ENCODE measurements around the gene IFITM5. TPM values are rescaled to one million over a fixed set of nuclear protein-coding genes. Genes with fewer than 3 reads are reported as not detected.
A peak's percentile ranks its signal among the peaks of the same experiment; 100 is the strongest.

The IFITM5 gene
- total RNA-seq: not detected

DNA sequence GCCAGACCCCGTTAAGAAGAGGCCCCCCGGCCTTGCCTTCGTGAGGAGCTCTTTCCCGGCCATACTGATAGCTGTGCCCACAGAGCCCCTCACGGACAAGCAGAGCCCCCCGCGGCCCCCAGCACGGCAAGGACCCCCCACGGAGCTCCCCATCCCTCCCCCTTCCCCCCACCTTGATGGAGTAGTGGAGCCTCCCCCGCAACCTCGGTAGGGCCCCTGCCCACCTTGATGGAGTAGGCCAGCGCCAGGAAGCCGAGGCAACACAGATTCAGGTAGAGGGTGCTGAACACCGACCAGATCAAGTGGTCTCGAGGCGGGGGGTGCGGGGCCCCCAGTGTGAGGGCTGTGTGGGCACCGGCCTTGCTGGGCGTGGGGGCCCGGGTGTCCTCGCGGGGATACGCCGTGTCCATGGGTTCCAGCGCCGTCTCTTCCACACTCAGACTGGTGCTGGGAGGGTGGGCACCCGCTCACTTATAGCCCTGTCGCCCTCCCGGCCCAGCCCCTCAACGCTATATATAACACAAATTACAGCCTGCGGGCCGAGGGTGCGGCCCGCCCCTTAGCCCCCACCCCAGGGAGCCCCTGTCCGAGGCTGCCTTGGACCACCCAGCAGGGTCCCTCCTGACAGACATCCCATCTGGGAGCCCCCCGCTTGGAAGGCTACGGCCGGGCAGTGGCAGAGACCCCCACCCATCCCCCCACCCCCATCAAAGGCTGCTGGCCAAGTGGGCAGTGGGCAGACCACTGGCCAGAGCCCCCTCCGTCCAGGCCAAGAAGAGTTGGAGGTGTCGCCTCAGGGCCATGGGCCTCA lies at the start of gene IFITM5:
Gene IFITM5 (minus strand): TSS at position 446 of the 811 bp plus-strand sequence. CDS start 36 bp downstream, at position 410.
- intact Hi-C loops (cut with DNase I; ENCODE audit: low total_unique reads): no loop called here
- WGBS, 2 donors: 56 to 67% methylated on average over 24 to 32 of the region's 40 CpGs
- no peak within 1 kb of the TSS for H3K4me3 ChIP-seq (ENCODE audit: low read depth, poor library complexity, severe bottlenecking)
- TF ChIP-seq, protein P1, sequence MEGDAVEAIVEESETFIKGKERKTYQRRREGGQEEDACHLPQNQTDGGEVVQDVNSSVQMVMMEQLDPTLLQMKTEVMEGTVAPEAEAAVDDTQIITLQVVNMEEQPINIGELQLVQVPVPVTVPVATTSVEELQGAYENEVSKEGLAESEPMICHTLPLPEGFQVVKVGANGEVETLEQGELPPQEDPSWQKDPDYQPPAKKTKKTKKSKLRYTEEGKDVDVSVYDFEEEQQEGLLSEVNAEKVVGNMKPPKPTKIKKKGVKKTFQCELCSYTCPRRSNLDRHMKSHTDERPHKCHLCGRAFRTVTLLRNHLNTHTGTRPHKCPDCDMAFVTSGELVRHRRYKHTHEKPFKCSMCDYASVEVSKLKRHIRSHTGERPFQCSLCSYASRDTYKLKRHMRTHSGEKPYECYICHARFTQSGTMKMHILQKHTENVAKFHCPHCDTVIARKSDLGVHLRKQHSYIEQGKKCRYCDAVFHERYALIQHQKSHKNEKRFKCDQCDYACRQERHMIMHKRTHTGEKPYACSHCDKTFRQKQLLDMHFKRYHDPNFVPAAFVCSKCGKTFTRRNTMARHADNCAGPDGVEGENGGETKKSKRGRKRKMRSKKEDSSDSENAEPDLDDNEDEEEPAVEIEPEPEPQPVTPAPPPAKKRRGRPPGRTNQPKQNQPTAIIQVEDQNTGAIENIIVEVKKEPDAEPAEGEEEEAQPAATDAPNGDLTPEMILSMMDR (IDR thresholded peaks at IDR 0.05): no peak
- no peak for TF ChIP-seq POLR2A (IDR thresholded peaks at IDR 0.05)
- peak in 1 of 2 donors; percentile 75 for DNase-seq (ENCODE audit: low spot score in 2 of 2)

DNA sequence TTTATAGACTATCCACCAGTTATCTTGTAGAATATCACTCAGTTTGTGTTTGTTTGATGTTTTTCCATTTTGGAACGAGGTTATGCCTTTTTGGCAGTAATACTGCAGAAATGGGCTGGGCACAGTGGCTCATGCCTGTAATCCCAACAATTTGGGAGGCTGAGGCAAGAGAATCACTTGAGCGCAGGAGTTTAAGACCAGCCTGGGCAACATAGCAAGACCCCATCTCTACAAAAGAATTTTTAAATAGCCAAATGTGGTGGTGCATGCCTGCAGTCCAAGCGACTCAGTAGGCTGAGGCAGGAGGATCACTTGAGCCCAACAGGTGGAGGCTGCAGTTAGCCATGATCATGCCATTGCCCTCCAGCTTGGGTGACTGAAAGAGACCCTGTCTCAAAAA lies 47.2 kb upstream of the IFITM5 start:
- WGBS, 2 donors: 73 to 84% methylated on average over 3 of the region's 3 CpGs
- H3K4me3 ChIP-seq (ENCODE audit: low read depth, poor library complexity, severe bottlenecking): no peak overlapping the region
- intact Hi-C loops (cut with DNase I; ENCODE audit: low total_unique reads): no loop called here
- DNase-seq (ENCODE audit: low spot score in 2 of 2): no peak
- TF ChIP-seq POLR2A (IDR thresholded peaks at IDR 0.05): no peak
- TF ChIP-seq, protein P1 (IDR thresholded peaks at IDR 0.05): no peak

DNA sequence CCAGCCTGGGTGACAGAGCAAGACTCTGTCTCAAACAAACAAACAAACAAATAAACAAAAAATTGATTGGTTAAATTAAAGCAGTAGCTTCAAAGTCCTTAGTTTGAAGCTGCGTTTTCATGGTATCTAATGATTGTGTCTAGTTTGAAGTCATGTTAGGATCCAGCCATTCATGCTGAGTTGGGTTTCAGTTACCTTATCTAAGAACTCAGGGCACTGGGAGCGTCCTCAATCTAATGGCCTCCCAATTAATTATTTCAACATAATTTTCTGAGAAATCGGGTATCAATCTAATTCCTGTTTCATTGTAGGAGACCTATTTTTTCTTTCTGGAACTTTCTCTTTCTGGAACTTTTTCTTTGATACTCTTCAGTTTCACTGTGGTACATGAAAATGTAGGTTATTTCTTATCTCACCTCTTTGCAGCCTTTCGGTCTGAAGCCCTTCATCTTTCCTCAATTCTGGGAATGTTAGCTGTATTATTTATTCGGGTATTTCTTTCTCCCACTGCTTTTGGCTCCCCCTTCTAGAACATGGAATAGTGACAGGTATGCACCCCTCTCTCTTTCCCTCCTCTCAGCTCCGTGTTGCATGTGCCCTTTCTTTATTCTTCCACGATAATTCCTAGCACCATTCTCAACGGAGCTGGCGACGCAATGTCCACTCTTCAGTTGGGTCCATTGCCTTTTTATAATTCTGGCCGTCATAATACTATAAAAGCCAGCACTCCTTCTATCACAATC lies 45.7 kb upstream of the IFITM5 start:
- TF ChIP-seq, protein P1 (IDR thresholded peaks at IDR 0.05): no peak
- TF ChIP-seq POLR2A (IDR thresholded peaks at IDR 0.05): no peak
- intact Hi-C loops (cut with DNase I; ENCODE audit: low total_unique reads): no loop called here
- DNase-seq (ENCODE audit: low spot score in 2 of 2): no peak
- 93% methylated on average over 11 of the region's 11 CpGs for WGBS, 2 donors
- H3K4me3 ChIP-seq (ENCODE audit: low read depth, poor library complexity, severe bottlenecking): no peak overlapping the region

DNA sequence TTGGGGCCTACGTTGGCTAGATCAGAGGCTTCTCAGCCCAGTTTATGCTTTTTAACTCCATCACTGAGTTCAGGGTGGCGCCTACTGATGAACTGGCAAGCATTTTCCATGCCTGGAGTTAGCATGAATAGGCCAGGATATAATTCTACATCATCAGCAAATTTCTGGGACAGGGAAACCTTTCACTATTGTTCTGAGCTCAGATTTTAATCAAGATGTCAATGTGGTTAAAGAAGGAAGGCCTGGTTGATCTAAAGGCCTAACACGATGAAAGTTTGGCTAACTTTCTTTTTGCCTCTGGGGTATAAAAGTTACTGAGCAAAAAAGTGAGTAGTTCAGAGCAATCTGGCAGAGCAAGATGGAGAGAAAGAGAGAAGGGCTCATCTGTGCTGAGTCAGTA lies 43.0 kb upstream of the IFITM5 start:
- intact Hi-C loops (cut with DNase I; ENCODE audit: low total_unique reads): no loop called here
- TF ChIP-seq POLR2A (IDR thresholded peaks at IDR 0.05): no peak
- TF ChIP-seq, protein P1 (IDR thresholded peaks at IDR 0.05): no peak
- H3K4me3 ChIP-seq (ENCODE audit: low read depth, poor library complexity, severe bottlenecking): no peak overlapping the region
- no peak for DNase-seq (ENCODE audit: low spot score in 2 of 2)
- 30 to 47% methylated on average over 3 of the region's 3 CpGs for WGBS, 2 donors

DNA sequence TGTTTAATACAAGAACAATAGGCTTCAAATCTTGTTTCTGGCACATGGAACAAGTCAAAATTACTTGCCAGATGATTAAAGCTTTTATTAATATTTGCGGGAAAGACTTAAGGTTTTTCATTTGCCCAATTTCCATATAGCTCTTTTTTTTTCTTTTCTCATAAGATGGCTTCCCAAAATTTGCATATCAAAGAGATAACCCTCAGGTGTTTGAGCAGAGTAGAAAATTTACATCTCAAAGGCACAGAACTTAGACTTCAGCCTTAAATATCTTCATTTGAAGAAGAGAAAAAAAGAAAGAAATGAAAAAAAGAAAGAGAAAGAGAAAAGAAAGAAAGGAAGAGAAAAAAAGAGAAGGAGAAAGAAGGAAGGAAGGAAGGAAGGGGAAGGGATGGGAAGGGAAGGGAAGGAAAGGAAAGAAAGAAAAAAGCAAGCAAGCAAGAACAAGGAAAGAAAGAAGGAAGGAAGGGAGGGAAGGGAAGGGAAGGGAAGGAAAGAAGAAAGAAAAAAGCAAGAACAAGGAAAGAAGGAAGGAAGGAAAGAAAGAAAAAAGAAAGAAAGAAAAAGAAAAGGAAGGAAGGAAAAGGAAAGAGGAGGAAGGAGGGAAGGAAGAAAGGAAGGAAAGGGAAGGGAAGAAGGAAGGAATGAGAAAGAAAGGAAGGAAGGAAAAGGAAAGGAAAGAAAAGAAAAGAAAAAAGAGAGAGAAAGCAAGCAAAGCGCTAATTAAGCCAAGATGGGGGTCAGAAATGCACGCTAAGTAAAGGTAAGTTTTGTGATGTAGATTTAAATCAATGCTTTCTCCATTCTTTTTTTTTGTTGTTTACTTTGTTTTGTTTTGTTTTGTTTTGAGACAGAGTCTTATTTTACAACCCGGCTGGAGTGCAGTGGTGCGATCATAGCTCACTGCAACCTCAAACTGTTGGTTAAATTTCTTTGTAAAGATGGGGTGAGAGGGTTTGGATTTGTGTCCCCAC lies 41.5 kb upstream of the IFITM5 start:
- TF ChIP-seq, protein P1 (IDR thresholded peaks at IDR 0.05): no peak
- no peak for TF ChIP-seq POLR2A (IDR thresholded peaks at IDR 0.05)
- DNase-seq (ENCODE audit: low spot score in 2 of 2): no peak
- 66 to 81% methylated on average over 4 to 5 of the region's 5 CpGs for WGBS, 2 donors
- no peak overlapping the region for H3K4me3 ChIP-seq (ENCODE audit: low read depth, poor library complexity, severe bottlenecking)
- intact Hi-C loops (cut with DNase I; ENCODE audit: low total_unique reads): no loop called here

Measured in lower leg skin (tissue), 4 donors.